Hematopoietic multipotent progenitor cell (in vitro differentiated cells): ENCODE data around the gene UHRF1. TPM values are rescaled to one million over a fixed set of nuclear protein-coding genes. Genes with fewer than 3 reads are reported as not detected.

Experiments
- DNase-seq, 3 donors: peaks; one replicate each; pipeline ENCODE4 v3.0.0-alpha.2; 2011 to 2015; ENCODE audit warnings: low read depth in 2 of 3, low spot score in 2 of 3
- total RNA-seq: library from RNA; depleted of rRNA; stranded (reverse); fragments of >200 nt; gene quantifications from one replicate; pipeline ENCODE4 v1.2.3, GENCODE V29; 2012

The UHRF1 gene
- total RNA-seq, 1 donor, result 51.4 TPM

DNA sequence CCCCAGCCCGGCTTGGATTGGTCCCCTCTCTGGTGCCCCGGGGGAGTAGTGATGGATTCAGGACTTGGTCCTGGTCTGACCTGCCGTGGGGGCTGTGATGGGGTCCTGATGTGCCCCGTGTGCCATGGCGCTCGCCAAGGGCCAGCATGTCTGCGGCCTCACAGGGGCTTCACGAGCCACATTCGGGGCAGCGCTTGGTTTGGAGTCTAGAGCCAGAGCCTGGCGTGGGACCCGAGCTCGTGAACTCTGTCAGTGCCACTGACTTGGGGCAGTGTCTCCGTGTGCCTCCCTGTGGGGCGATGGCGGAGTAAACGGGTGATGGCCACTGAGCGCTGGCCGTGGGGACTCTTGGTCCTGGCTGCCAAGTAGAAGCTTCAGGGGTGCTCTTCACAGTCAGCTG lies 76.8 kb downstream of the UHRF1 start:
- DNase-seq, result no peak

DNA sequence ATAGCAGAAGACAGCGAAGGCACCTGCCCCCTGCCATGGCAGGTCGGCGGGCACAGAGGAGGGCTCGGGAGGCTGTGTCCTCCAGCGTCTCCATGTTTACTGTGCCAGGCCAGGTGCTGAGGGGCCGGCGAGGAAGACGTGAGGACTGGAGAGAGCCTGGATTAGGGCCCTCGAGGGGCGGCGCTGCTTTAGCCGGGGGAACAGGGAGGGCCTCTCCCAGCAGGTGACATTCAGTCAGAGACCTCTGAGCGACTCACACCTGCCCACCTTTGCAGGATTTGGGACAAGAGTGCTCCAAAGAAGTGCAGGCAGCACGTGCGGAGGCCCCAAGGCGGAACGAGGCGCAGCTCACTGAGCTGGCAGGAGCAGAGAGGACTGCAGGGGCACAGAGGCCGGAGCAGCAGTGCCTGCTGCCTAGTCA lies 77.2 kb downstream of the UHRF1 start:
- DNase-seq, result no peak

GRCh38 chr19:4987256-4987655 lies 78.0 kb downstream of the UHRF1 start:
- no peak for DNase-seq

DNA sequence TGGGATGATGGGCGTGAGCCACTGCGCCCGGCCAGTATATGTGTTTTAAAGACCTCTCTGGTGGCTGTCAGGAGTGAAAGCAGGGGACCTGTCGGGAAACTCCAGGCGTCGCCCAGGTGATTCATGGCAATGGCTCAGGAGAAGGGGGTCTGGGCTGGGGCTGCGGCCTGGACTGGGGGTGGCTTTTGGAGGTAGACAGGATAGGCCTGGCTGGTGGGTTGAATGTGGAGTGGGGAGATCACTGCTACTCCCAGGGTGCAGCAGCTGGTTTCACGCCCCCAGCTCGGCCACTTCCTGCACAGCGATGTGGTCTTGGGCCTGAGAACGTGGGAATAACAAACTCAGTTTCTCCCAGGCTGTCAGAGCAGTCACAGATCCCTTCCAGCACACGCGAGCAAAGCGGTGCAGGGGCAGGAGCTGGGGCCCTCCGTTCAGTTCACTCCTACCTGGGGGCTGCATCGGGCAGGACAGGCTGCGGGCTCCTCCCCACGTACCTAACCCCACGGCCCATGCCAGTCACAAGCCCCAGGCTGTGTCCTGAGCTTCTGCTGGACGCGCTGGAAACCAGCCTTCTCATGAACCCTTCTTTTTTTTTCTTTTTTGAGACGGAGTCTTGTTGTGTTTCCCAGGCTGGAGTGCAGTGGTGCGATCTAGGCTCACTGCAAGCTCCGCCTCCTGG lies 78.5 kb downstream of the UHRF1 start:
- no peak for DNase-seq

DNA sequence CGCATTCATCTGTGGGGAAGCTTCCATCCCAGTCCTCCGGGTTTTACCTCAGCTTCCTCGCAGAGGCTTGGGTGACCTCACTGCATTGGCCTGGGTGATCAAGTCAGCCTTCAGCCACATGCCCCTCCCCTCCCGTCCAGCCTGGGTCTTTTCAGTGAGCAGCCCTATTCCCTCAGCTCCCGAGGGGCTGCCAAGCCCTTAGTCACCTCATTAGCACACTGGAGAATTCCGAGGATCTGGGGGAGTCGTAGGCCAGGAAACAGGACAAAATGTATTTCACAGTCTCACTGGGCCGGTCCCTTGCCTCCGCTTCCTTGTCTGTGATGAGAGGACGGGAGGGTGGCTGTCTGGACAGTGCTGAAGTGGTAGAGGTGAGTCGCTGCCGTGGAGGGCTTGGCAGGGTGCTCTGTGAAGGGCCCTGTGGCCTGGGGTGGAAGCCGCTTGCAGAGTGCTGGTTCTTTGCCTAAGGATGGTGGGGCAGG lies 79.5 kb downstream of the UHRF1 start:
- DNase-seq, result no peak

- DNase-seq, result no peak
These were observed 81.0 kb downstream of the UHRF1 start for GRCh38 chr19:4990306-4990705.

DNA sequence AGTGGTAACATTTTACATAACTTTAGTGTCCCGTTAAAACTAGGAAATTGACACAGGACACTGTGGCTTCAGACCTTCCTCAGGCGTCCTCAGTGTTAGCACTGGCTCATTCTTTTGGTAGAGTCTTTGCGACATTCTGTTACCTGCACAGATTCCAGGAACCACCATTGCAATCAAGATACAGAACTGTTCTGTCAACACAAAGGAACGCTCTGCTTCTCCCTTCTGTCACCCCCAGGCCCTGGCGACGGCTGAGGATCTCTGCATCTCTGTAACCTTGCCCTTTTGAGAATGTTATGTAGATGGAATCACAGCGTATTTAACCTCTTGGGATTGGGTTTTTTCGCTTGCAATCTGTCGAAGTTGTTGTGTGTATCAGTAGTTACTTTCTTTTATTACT lies 82.2 kb downstream of the UHRF1 start:
- no peak for DNase-seq

- no peak for DNase-seq
These were observed 82.8 kb downstream of the UHRF1 start for GRCh38 chr19:4991996-4992698.

- DNase-seq, result no peak
These were observed 84.4 kb downstream of the UHRF1 start for GRCh38 chr19:4993683-4994082.

GRCh38 chr19:4996701-4997100 lies 87.4 kb downstream of the UHRF1 start:
- no peak for DNase-seq

DNA sequence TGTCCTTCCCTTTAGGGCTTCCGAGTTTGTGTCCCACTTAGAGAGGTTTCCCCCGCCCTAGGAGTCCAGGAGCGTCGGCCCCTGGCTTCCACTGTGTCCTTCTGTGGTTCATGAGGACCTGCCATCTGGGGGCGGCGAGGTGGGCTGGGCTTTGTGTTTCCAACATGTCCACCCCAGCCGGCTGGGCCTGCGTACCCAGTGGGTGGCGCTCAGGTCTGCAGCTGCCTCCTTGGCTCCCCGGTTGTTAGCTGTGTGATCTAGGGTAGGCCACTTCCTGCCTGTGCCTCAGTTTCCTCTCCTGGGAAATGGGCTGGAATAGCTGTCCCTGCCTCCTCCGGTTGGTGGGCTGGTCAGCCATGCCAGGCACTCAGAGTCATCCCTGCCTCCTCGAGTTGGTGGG lies 88.0 kb downstream of the UHRF1 start:
- no peak for DNase-seq

DNA sequence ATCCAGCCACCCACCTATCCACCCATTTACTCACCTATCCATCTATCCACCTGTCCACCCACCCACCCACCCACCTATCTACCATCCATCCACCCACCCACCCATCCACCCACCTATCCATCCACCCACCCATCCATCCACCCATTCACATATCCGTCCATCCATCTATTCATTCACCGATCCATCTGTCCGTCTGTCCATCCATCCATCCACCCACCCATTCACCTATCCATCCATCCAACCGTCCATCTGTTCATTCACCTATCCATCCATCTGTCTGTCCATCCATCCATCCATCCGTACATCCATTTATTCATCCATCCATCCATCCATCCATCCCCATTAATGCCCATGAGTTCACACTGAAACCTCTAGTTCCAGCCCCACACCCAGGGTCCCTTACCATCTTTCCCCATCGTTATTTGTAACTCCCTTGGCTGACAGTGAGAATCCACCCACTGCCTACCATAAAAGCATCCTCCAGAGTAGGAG lies 90.9 kb downstream of the UHRF1 start:
- no peak for DNase-seq

- peak in 2 of 3 donors; percentile 40 to 61 for DNase-seq
These were observed 92.3 kb downstream of the UHRF1 start for GRCh38 chr19:5001615-5002014.

GRCh38 chr19:5002143-5002542 lies 92.8 kb downstream of the UHRF1 start:
- no peak for DNase-seq

DNA sequence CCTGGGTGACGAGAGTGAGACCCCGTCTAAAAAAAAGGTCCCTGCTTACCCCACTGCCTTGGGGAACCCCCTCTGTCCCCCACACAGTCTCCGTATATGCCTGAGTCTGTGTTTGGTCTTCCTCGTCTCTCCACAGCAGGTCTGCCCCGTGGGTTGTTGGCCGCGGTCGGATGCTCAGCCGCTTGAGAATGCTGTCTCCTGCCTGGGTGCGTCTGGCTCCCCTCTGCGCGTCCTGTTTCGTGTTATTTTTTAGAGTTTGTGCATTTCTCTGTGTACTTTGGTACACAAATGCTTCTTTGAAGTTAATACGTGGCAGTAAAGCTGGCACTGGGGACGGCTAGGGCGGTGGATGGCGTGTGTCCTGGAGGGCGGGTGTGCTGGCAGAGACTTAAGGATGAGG lies 94.5 kb downstream of the UHRF1 start:
- no peak for DNase-seq

DNA sequence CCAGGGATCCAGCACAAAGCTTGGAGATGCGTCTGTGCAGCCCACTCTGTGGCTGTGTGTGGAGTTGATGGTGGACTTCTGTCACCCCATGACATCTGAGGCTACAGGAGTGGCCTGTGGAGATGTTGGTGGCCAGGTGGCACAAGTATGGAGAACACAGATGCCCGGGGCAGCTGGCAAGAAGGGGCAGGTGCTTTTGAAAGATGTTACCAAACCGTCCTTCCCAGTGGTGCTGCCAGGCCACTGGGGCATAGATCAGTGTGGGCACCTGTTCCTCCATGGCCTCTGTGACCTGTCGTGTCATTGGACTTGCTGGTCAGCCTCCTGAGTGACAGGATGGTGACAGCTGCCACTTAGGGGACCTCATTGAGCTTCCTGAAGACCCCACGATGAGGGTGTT lies 95.8 kb downstream of the UHRF1 start:
- no peak for DNase-seq

GRCh38 chr19:5006201-5006600 lies 96.9 kb downstream of the UHRF1 start:
- DNase-seq, result peak in 2 of 3 donors; percentile 44 to 67

DNA sequence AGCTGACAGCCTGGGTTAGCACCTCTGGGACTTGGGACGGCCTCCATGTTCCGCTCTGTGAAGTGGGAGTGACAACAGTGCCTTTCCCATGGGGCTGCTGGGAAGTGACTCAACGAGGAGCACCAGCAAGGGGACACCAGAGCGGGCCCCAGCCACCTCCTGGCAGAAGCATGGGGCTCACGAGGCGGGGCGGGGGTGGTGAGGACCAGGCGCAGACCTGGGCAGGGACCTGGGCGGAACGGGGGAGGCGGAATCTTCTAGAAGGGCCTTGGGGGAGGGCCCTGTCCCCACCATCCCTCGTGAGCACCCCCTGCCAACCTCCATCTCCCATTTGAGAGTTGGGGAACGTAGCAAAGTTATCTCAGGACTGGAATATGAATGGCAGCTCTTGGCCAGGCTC lies 97.5 kb downstream of the UHRF1 start:
- no peak for DNase-seq
